B cell (primary cell): ENCODE results near the gene PRM1. TPM values are rescaled to one million over a fixed set of nuclear protein-coding genes. Genes with fewer than 3 reads are reported as not detected.

ENCODE experiments used
- ATAC-seq: fragments of 200-7000 bp; cut with Tn5 transposase; one replicate; pipeline ENCODE4 v1.10.0; 2021; ENCODE audit warnings: low read depth, mild to moderate bottlenecking, moderate number of reproducible peaks, moderate library complexity
- CTCF ChIA-PET: fragments of 350-600 bp; sonication (Branson Sonifier 250); formaldehyde crosslinking; loops from one replicate; lab custom pipeline; 2021; ENCODE audit warnings: antibody characterized with exemption, inconsistent platforms; lab: Charles Lee
- POLR2A ChIA-PET: fragments of 350-600 bp; sonication (Branson Sonifier 250); formaldehyde crosslinking; loops from one replicate; lab custom pipeline; 2021; ENCODE audit warnings: antibody characterized with exemption; lab: Charles Lee
- DNase-seq: peaks from one replicate; pipeline ENCODE4 v3.0.0; 2013
- H2AFZ ChIP-seq: 2 replicates; pipeline ENCODE4 v1.6.1; 2012; ENCODE audit warnings: mild to moderate bottlenecking, low read depth, low read length; ENCODE audit not compliant: insufficient read depth, poor library complexity, severe bottlenecking
- H3K27ac ChIP-seq, 2 donors: 1 replicate in 1 of 2; 2 replicates in 1 of 2; pipeline ENCODE4 v1.5.1; 2012 to 2013; ENCODE audit warnings: low read length in 2 of 2, mild to moderate bottlenecking in 2 of 2, moderate library complexity in 1 of 2
- H3K27me3 ChIP-seq, 4 experiments: fragments of 200-600 bp in 1 of 4; sonication (generic) in 1 of 4; replicated peaks in 1 of 4; 1 replicate in 2 of 4; 2 replicates in 2 of 4; pipeline versions ENCODE4 v1.6.1 to v1.7.0; 2013 to 2016; ENCODE audit warnings: low read length in 3 of 4, mild to moderate bottlenecking in 2 of 4, mixed read lengths in 1 of 4, moderate library complexity in 1 of 4; ENCODE audit not compliant: insufficient read depth in 4 of 4, control insufficient read depth in 3 of 4; ENCODE audit errors: control extremely low read depth in 1 of 4
- H3K36me3 ChIP-seq, 2 experiments: replicated peaks in 1 of 2; 1 replicate in 1 of 2; 2 replicates in 1 of 2; pipeline versions ENCODE4 v1.6.1 to v1.7.1; 2013; ENCODE audit warnings: low read length in 1 of 2; ENCODE audit not compliant: insufficient read depth in 2 of 2, control insufficient read depth in 1 of 2; ENCODE audit errors: control extremely low read depth in 1 of 2, extremely low read depth in 1 of 2
- H3K4me1 ChIP-seq, 2 donors: fragments of 200-600 bp in 1 of 2; sonication (generic) in 1 of 2; 1 replicate in 1 of 2; 2 replicates in 1 of 2; pipeline versions ENCODE4 v1.5.1 to v1.6.1; 2013 to 2017; ENCODE audit warnings: low read length in 2 of 2; ENCODE audit not compliant: control insufficient read depth in 2 of 2, insufficient read depth in 2 of 2
- H3K4me2 ChIP-seq: replicated peaks from 2 replicates; pipeline ENCODE3; 2012; ENCODE audit warnings: mild to moderate bottlenecking, low read depth, low read length; ENCODE audit not compliant: poor library complexity, severe bottlenecking
- H3K4me3 ChIP-seq, 5 experiments: fragments of 200-600 bp in 1 of 5; sonication (generic) in 1 of 5; 1 replicate in 3 of 5; 2 replicates in 2 of 5; pipeline versions ENCODE4 v1.5.1 to v1.7.0; 2011 to 2016; ENCODE audit warnings: low read length in 4 of 5, mild to moderate bottlenecking in 4 of 5, low read depth in 2 of 5, control low read depth in 1 of 5, moderate library complexity in 1 of 5; ENCODE audit not compliant: insufficient read depth in 1 of 5; ENCODE audit errors: control extremely low read depth in 1 of 5, extremely low read depth in 1 of 5
- H3K79me2 ChIP-seq: fragments of 200-600 bp; sonication (generic); one replicate; pipeline ENCODE4 v1.6.0; 2016; ENCODE audit warnings: low read length; ENCODE audit not compliant: control insufficient read depth, insufficient read depth
- H3K9ac ChIP-seq: fragments of 200-600 bp; sonication (generic); 2 replicates; pipeline ENCODE4 v1.6.1; 2017; ENCODE audit warnings: mild to moderate bottlenecking, low read length, moderate library complexity
- H3K9me3 ChIP-seq, 3 donors: one replicate each; pipeline versions ENCODE4 v1.6.1 to v1.7.1; 2013; ENCODE audit warnings: low read length in 2 of 3; ENCODE audit not compliant: control insufficient read depth in 2 of 3, insufficient read depth in 1 of 3; ENCODE audit errors: control extremely low read depth in 1 of 3
- H4K20me1 ChIP-seq: 2 replicates; pipeline ENCODE4 v1.6.0; 2012; ENCODE audit warnings: mild to moderate bottlenecking, low read length; ENCODE audit not compliant: insufficient read depth, control insufficient read depth, poor library complexity, severe bottlenecking
- H3K27ac Mint-ChIP-seq: one replicate; pipeline ENCODE4 v1.8.0; 2021; ENCODE audit warnings: mixed read lengths
- H3K27me3 Mint-ChIP-seq: one replicate; pipeline ENCODE4 v1.8.0; 2021; ENCODE audit warnings: mixed read lengths
- H3K4me1 Mint-ChIP-seq: one replicate; pipeline ENCODE4 v1.8.0; 2021; ENCODE audit warnings: mixed read lengths
- H3K4me3 Mint-ChIP-seq: one replicate; pipeline ENCODE4 v1.8.0; 2021; ENCODE audit warnings: mixed read lengths
- H3K9me3 Mint-ChIP-seq: one replicate; pipeline ENCODE4 v1.8.0; 2022; ENCODE audit warnings: mixed read lengths; ENCODE audit not compliant: insufficient read depth
- CTCF ChIP-seq: fragments of 200-600 bp; IDR thresholded peaks from one replicate; pipeline ENCODE4 v1.8.0; 2022; ENCODE audit warnings: antibody characterized with exemption, mild to moderate bottlenecking
- EZH2 ChIP-seq: IDR thresholded peaks from 2 replicates; pipeline ENCODE4 v1.6.1; 2012; ENCODE audit warnings: borderline replicate concordance, low read depth, mild to moderate bottlenecking, moderate library complexity, low read length; ENCODE audit not compliant: insufficient read depth, poor library complexity, severe bottlenecking
- WGBS: methylation state at CpG from one replicate; pipeline ENCODE4 v1.1.5; 2013; ENCODE audit warnings: missing lambda C conversion rate; ENCODE audit not compliant: insufficient coverage; 5-methylcytosine and 5-hydroxymethylcytosine counted together
- intact Hi-C: fragments of 100-400 bp; cut with micrococcal nuclease; formaldehyde crosslinking; loops from one replicate; pipeline ENCODE4 v1.10.0; 2022
- polyA plus RNA-seq: library from polyadenylated mRNA; depleted of rRNA; stranded (reverse); fragments of >200 nt; gene quantifications from 2 replicates; pipeline ENCODE4 v1.2.3, GENCODE V29; 2012
- total RNA-seq, 2 donors: library from RNA; stranded (reverse); fragments of 120-200 nt in 1 of 2; gene quantifications; 1 replicate in 1 of 2; 2 replicates in 1 of 2; pipeline versions ENCODE4 v1.2.3 to v1.2.4, GENCODE V29; 2013 to 2022

The PRM1 gene
- total and polyA plus RNA-seq, 2 donors (not counting 1 experiment from before 2014, with no cell fraction given): not detected

GRCh38 chr16:11297492-11298142 is 16.5 kb upstream of the PRM1 start:
- peak; percentile 97 for ATAC-seq
- no peaks in the 10 kb centered on the region for H4K20me1 ChIP-seq
- H3K9me3 ChIP-seq: no peaks in the 10 kb centered on the region
- H3K79me2 ChIP-seq: no peaks in the 10 kb centered on the region
- ChIA-PET POLR2A (interaction anchor here (0.6 to 4.5 kb wide), 22 partner anchors 12 to 532 kb away, joined by 3 to 118 read pairs (median 4); partner anchors contain the start of gene SOCS1), CTCF (interaction anchor here (0.6 to 4.3 kb wide), 35 partner anchors 11 to 384 kb away, joined by 3 to 136 read pairs (median 4); partner anchors contain the start of genes DEXI, PRM2, RMI2 and SOCS1)
- H3K36me3 ChIP-seq: no peaks in the 10 kb centered on the region
- Mint-ChIP-seq H3K4me3 (peak overlapping the region; percentile 67), H3K4me1 (peaks cover 71% of the 10 kb centered on the region), H3K9me3 (no peaks in the 10 kb centered on the region), H3K27me3 (no peaks in the 10 kb centered on the region), H3K27ac (peak overlapping the region; percentile 93)
- TF ChIP-seq CTCF: peak; percentile 35
- TF ChIP-seq EZH2: no peak
- peak overlapping the region; percentile 48 for H2AFZ ChIP-seq
- intact Hi-C loops: loop anchor here (1.0 to 2.0 kb wide), 7 partner anchors 14 to 73 kb away; partner anchors contain the start of genes RMI2 and SOCS1
- peak; percentile 95 for DNase-seq
- H3K27me3 ChIP-seq: peaks cover 0 to 4% (median 0%) of the 10 kb centered on the region in 4 experiments
- 0% methylated on average over 16 of the region's 19 CpGs for WGBS
- H3K4me3 ChIP-seq: peak overlapping the region in 4 of 5 experiments; percentile 0 to 41 (median 25)
- H3K9ac ChIP-seq: peak overlapping the region; percentile 45
- peak overlapping the region; percentile 76 for H3K4me2 ChIP-seq
- peaks cover 61 to 66% of the 10 kb centered on the region in 2 donors for H3K4me1 ChIP-seq
- H3K27ac ChIP-seq: peak overlapping the region; percentile 67 to 73
